CD4-positive, alpha-beta T cell (primary cell): ENCODE results near the gene TNFAIP2. TPM values are rescaled to one million over a fixed set of nuclear protein-coding genes. Genes with fewer than 3 reads are reported as not detected.

Experiments used
- ATAC-seq: fragments of 200-7000 bp; cut with Tn5 transposase; one replicate; pipeline ENCODE4 v1.10.0; 2022; ENCODE audit warnings: mild to moderate bottlenecking; ENCODE audit not compliant: poor library complexity
- CTCF ChIA-PET: fragments of 350-600 bp; sonication (Branson Sonifier 250); formaldehyde crosslinking; loops from one replicate; lab custom pipeline; 2021; ENCODE audit warnings: antibody characterized with exemption, inconsistent platforms; lab: Charles Lee
- POLR2A ChIA-PET: fragments of 350-600 bp; sonication (Branson Sonifier 250); formaldehyde crosslinking; loops from one replicate; lab custom pipeline; 2021; ENCODE audit warnings: antibody characterized with exemption, inconsistent platforms; lab: Charles Lee
- DNase-seq, 14 experiments: peaks; one replicate each; pipeline ENCODE4 v3.0.0-alpha.2; 2013 to 2020; ENCODE audit warnings: mixed read lengths in 2 of 14
- H3K27ac ChIP-seq, 2 donors: one replicate each; pipeline versions ENCODE4 v1.5.1 to v1.7.0; 2013; ENCODE audit warnings: low read length in 2 of 2, low read depth in 1 of 2, mild to moderate bottlenecking in 1 of 2
- H3K27me3 ChIP-seq, 2 experiments: 1 replicate in 1 of 2; 2 replicates in 1 of 2; pipeline versions ENCODE4 v1.6.1 to v1.7.0; 2013; ENCODE audit warnings: low read length in 2 of 2, control low read depth in 1 of 2, mild to moderate bottlenecking in 1 of 2, moderate library complexity in 1 of 2; ENCODE audit not compliant: insufficient read depth in 2 of 2, control insufficient read depth in 1 of 2
- H3K36me3 ChIP-seq: one replicate; pipeline ENCODE4 v1.6.1; 2013; ENCODE audit warnings: low read length, control low read depth; ENCODE audit not compliant: insufficient read depth
- H3K4me1 ChIP-seq: one replicate; pipeline ENCODE4 v1.6.1; 2013; ENCODE audit warnings: low read length, control low read depth; ENCODE audit not compliant: insufficient read depth
- H3K4me3 ChIP-seq: one replicate; pipeline ENCODE4 v1.5.1; 2013; ENCODE audit warnings: mild to moderate bottlenecking, low read length, moderate library complexity
- H3K9me3 ChIP-seq, 2 experiments: 1 replicate in 1 of 2; 2 replicates in 1 of 2; pipeline versions ENCODE4 v1.6.1 to v1.7.0; 2013; ENCODE audit warnings: low read length in 2 of 2, mild to moderate bottlenecking in 2 of 2, control low read depth in 1 of 2, moderate library complexity in 1 of 2; ENCODE audit not compliant: control insufficient read depth in 1 of 2, insufficient read depth in 1 of 2
- H3K27ac Mint-ChIP-seq: one replicate; pipeline ENCODE4 v1.8.0; 2020; ENCODE audit warnings: mixed read lengths
- H3K27me3 Mint-ChIP-seq: one replicate; pipeline ENCODE4 v1.8.0; 2021; ENCODE audit warnings: mixed read lengths
- H3K36me3 Mint-ChIP-seq: one replicate; pipeline ENCODE4 v1.8.0; 2021; ENCODE audit warnings: low read depth, mixed read lengths
- H3K4me1 Mint-ChIP-seq: one replicate; pipeline ENCODE4 v1.8.0; 2021; ENCODE audit warnings: low read depth, mixed read lengths
- H3K4me3 Mint-ChIP-seq: one replicate; pipeline ENCODE4 v1.8.0; 2020; ENCODE audit warnings: mild to moderate bottlenecking, mixed read lengths
- H3K9me3 Mint-ChIP-seq: one replicate; pipeline ENCODE4 v1.8.0; 2020; ENCODE audit warnings: mixed read lengths
- CTCF ChIP-seq: fragments of 200-600 bp; IDR thresholded peaks from one replicate; pipeline ENCODE4 v1.8.0; 2022; ENCODE audit warnings: antibody characterized with exemption, mild to moderate bottlenecking
- intact Hi-C, 2 experiments: fragments of 100-400 bp; cut with DNase I in 1 of 2; cut with micrococcal nuclease in 1 of 2; formaldehyde crosslinking; loops; one replicate each; pipeline versions ENCODE4 v1.15.1 to v1.9.0; 2023 to 2025; cut with DNase I, micrococcal nuclease
- total RNA-seq, 174 experiments: library from RNA in 2 of 174; stranded (reverse) in 2 of 174; gene quantifications; one replicate each; pipeline ENCODE4 v1.2.3 and lab custom pipeline; 2021 to 2026

The TNFAIP2 gene
- total RNA-seq, 2 experiments from 2014 or later, result 4.4 to 6.1 TPM

- Histone ChIP-seq H3K4me1 (no peaks in the 10 kb centered on the region), H3K9me3 (no peaks in the 10 kb centered on the region), H3K36me3 (no peaks in the 10 kb centered on the region), H3K27ac (no peak overlapping the region), H3K4me3 (no peak overlapping the region), H3K27me3 (no peaks in the 10 kb centered on the region)
- Mint-ChIP-seq H3K27ac (no peak overlapping the region), H3K27me3 (peaks cover 10% of the 10 kb centered on the region), H3K36me3 (no peaks in the 10 kb centered on the region), H3K9me3 (no peaks in the 10 kb centered on the region), H3K4me1 (no peaks in the 10 kb centered on the region), H3K4me3 (no peak overlapping the region)
- no peak for TF ChIP-seq CTCF
- peak in 1 of 14 experiments; percentile 4 for DNase-seq
- ChIA-PET CTCF (no interaction called here), POLR2A (no interaction called here)
- intact Hi-C loops, result no loop called here
- ATAC-seq, result no peak
These were observed 7.7 kb downstream of the TNFAIP2 start for GRCh38 chr14:103130965-103131364.

- no peaks in the 10 kb centered on the region for H3K4me1 Mint-ChIP-seq
- ATAC-seq, result no peak
- no peak for DNase-seq
- no peaks in the 10 kb centered on the region for H3K36me3 ChIP-seq
- peaks cover 10% of the 10 kb centered on the region for H3K27me3 Mint-ChIP-seq
- no peaks in the 10 kb centered on the region for H3K9me3 Mint-ChIP-seq
- POLR2A ChIA-PET, result no interaction called here
- H3K27me3 ChIP-seq, result no peaks in the 10 kb centered on the region
- no peaks in the 10 kb centered on the region for H3K9me3 ChIP-seq
- no peak overlapping the region for H3K27ac ChIP-seq
- TF ChIP-seq CTCF, result no peak
- no peaks in the 10 kb centered on the region for H3K36me3 Mint-ChIP-seq
- no peak overlapping the region for H3K4me3 ChIP-seq
- H3K4me1 ChIP-seq, result no peaks in the 10 kb centered on the region
- H3K4me3 Mint-ChIP-seq, result no peak overlapping the region
- CTCF ChIA-PET, result no interaction called here
- intact Hi-C loops, result no loop called here
- H3K27ac Mint-ChIP-seq, result no peak overlapping the region
These were observed 8.3 kb downstream of the TNFAIP2 start for GRCh38 chr14:103131580-103131979.

- H3K27ac ChIP-seq, result no peak overlapping the region
- H3K27me3 ChIP-seq, result no peaks in the 10 kb centered on the region
- H3K4me1 ChIP-seq, result no peaks in the 10 kb centered on the region
- ATAC-seq (no peak), DNase-seq (no peak)
- no peak overlapping the region for H3K4me3 Mint-ChIP-seq
- CTCF ChIA-PET, result no interaction called here
- intact Hi-C loops, result no loop called here
- H3K36me3 Mint-ChIP-seq, result no peaks in the 10 kb centered on the region
- H3K9me3 ChIP-seq, result no peaks in the 10 kb centered on the region
- no peak overlapping the region for H3K27ac Mint-ChIP-seq
- no peaks in the 10 kb centered on the region for H3K36me3 ChIP-seq
- no peak overlapping the region for H3K4me3 ChIP-seq
- H3K9me3 Mint-ChIP-seq, result no peaks in the 10 kb centered on the region
- H3K27me3 Mint-ChIP-seq, result peaks cover 10% of the 10 kb centered on the region
- H3K4me1 Mint-ChIP-seq, result no peaks in the 10 kb centered on the region
- POLR2A ChIA-PET, result no interaction called here
- TF ChIP-seq CTCF, result no peak
These were observed 9.3 kb downstream of the TNFAIP2 start for GRCh38 chr14:103132381-103133209.
